GM12878 (cell line): ENCODE data around the gene MXRA8. TPM values are rescaled to one million over a fixed set of nuclear protein-coding genes. Genes with fewer than 3 reads are reported as not detected.
A peak's percentile ranks its signal among the peaks of the same experiment; 100 is the strongest.

Experiments used
- ATAC-seq: fragments of 200-7000 bp; cut with Tn5 transposase; 3 replicates; pipeline ENCODE4 v1.9.1; 2020; ENCODE audit warnings: mild to moderate bottlenecking, moderate library complexity
- BruUV-seq: library from RNA; stranded (reverse); fragments of 400-500 nt; replicated peaks from 2 replicates; lab custom pipeline; 2021; lab: Mats Ljungman, UMichigan
- CTCF ChIA-PET: fragments of 300-600 bp; sonication (Branson Sonifier 250); formaldehyde crosslinking; extraction: SDS; loops from one replicate; lab custom pipeline; 2021; ENCODE audit warnings: inconsistent platforms; lab: Yijun Ruan, JAX
- POLR2A ChIA-PET: fragments of 350-600 bp; formaldehyde crosslinking; extraction: SDS; loops from one replicate; lab custom pipeline; 2021; ENCODE audit warnings: inconsistent platforms; lab: Charles Lee
- RAD21 ChIA-PET: fragments of 300-600 bp; sonication (Branson Sonifier 250); formaldehyde crosslinking; loops from one replicate; lab custom pipeline; 2023; ENCODE audit warnings: antibody characterized with exemption; ENCODE audit not compliant: unreplicated experiment; lab: Charles Lee
- SMC1A ChIA-PET: fragments of 300-600 bp; sonication (Branson Sonifier 250); formaldehyde crosslinking; loops from one replicate; lab custom pipeline; 2023; ENCODE audit not compliant: unreplicated experiment, uncharacterized antibody; lab: Charles Lee
- DNase-seq: peaks from one replicate; pipeline ENCODE4 v3.0.0-alpha.2; 2011; ENCODE audit warnings: low read depth, low spot score
- FAIRE-seq: peaks from 3 replicates; lab custom pipeline; 2011; peaks lifted over from hg19 to GRCh38; lab: Jason Lieb, UNC
- H2AFZ ChIP-seq: 2 replicates; pipeline ENCODE4 v1.6.0; 2011; ENCODE audit warnings: low read depth, low read length, control low read depth; ENCODE audit not compliant: control insufficient read depth
- H3K27ac ChIP-seq: 2 replicates; pipeline ENCODE4 v1.5.1; 2011; ENCODE audit warnings: control low read depth; ENCODE audit not compliant: control insufficient read depth, insufficient read depth
- H3K27me3 ChIP-seq, 2 experiments: replicated peaks in 1 of 2; 2 replicates each; pipeline versions ENCODE4 v1.6.0 to v1.6.1; 2011; ENCODE audit warnings: low read length in 1 of 2; ENCODE audit not compliant: control insufficient read depth in 2 of 2, insufficient read depth in 2 of 2
- H3K36me3 ChIP-seq, 2 experiments: 2 replicates each; pipeline ENCODE4 v1.5.1; 2011; ENCODE audit warnings: low read length in 1 of 2; ENCODE audit not compliant: control insufficient read depth in 2 of 2, insufficient read depth in 2 of 2
- H3K4me1 ChIP-seq: 2 replicates; pipeline ENCODE4 v1.6.1; 2011; ENCODE audit warnings: mild to moderate bottlenecking, low read length, moderate library complexity, mixed read lengths; ENCODE audit not compliant: control insufficient read depth, insufficient read depth
- H3K4me2 ChIP-seq: 2 replicates; pipeline ENCODE4 v1.6.0; 2011; ENCODE audit warnings: control low read depth; ENCODE audit not compliant: control insufficient read depth, insufficient read depth
- H3K4me3 ChIP-seq: fragments of 200-600 bp; sonication (generic); 2 replicates; pipeline ENCODE4 v1.5.1; 2016
- H3K79me2 ChIP-seq: 2 replicates; pipeline ENCODE4 v1.6.0; 2011; ENCODE audit warnings: low read length; ENCODE audit not compliant: control insufficient read depth, insufficient read depth
- H3K9ac ChIP-seq: 2 replicates; pipeline ENCODE4 v1.8.0; 2011; ENCODE audit warnings: low read length, control low read depth, mixed read lengths; ENCODE audit not compliant: control insufficient read depth, insufficient read depth
- H3K9me3 ChIP-seq: replicated peaks from 3 replicates; pipeline ENCODE4 v1.5.1; 2011; ENCODE audit warnings: mild to moderate bottlenecking, low read length; ENCODE audit not compliant: control insufficient read depth, insufficient read depth
- H4K20me1 ChIP-seq: 2 replicates; pipeline ENCODE4 v1.6.0; 2011; ENCODE audit not compliant: control insufficient read depth, insufficient read depth
- BCL11A ChIP-seq: IDR thresholded peaks from 2 replicates; pipeline ENCODE4 v1.6.1; 2011; ENCODE audit warnings: low read depth, low read length
- CHD2 ChIP-seq: IDR thresholded peaks from 2 replicates; pipeline ENCODE4 v1.6.1; 2011; ENCODE audit warnings: low read depth, low read length, improper control_type of control experiment, borderline replicate concordance
- GATAD2B ChIP-seq: fragments of 450-650 bp; conservative IDR thresholded peaks from 2 replicates; pipeline ENCODE4 v1.6.1; 2017; ENCODE audit warnings: low read depth, mild to moderate bottlenecking, moderate library complexity
- HDAC6 ChIP-seq: fragments of 200-600 bp; sonication (generic); IDR thresholded peaks from one replicate; pipeline ENCODE4 v1.8.0; 2017; ENCODE audit warnings: antibody characterized with exemption; ENCODE audit not compliant: unreplicated experiment
- IRF4 ChIP-seq: IDR thresholded peaks from 2 replicates; pipeline ENCODE4 v1.6.1; 2011; ENCODE audit warnings: low read depth, low read length
- MXI1 ChIP-seq: fragments of 150-350 bp; IDR thresholded peaks from 2 replicates; pipeline ENCODE4 v1.6.1; 2011; ENCODE audit warnings: low read depth, mild to moderate bottlenecking, inconsistent platforms, low read length, improper control_type of control experiment
- NR2C2 ChIP-seq: IDR thresholded peaks from 2 replicates; pipeline ENCODE4 v1.6.1; 2011; ENCODE audit warnings: borderline replicate concordance, low read depth; ENCODE audit not compliant: control insufficient read depth, insufficient read length
- RELA ChIP-seq: fragments of 450-650 bp; IDR thresholded peaks from 2 replicates; pipeline ENCODE4 v1.8.0; 2014; ENCODE audit warnings: borderline replicate concordance; ENCODE audit not compliant: partially characterized antibody
- SMAD1 ChIP-seq: fragments of 450-650 bp; IDR thresholded peaks from 2 replicates; pipeline ENCODE4 v1.6.1; 2018; ENCODE audit warnings: mild to moderate bottlenecking, low read depth; ENCODE audit not compliant: partially characterized antibody
- WGBS: methylation state at CpG from one replicate; pipeline ENCODE4 v1.1.6; 2016; ENCODE audit warnings: low lambda C conversion rate; ENCODE audit not compliant: insufficient replicate concordance, insufficient coverage; ENCODE audit errors: missing lambda C conversion rate; 5-methylcytosine and 5-hydroxymethylcytosine counted together
- in situ Hi-C: fragments of 300-500 bp; cut with MboI; formaldehyde crosslinking; loops from 9 replicates; pipeline ENCODE4 v1.14.3; 2018; ENCODE audit warnings: mixed read lengths
- intact Hi-C: fragments of 100-400 bp; cut with micrococcal nuclease; formaldehyde crosslinking; loops from one replicate; pipeline ENCODE4 v1.14.2; 2022; ENCODE audit not compliant: unreplicated experiment
- polyA plus RNA-seq, 11 experiments: library from polyadenylated mRNA; depleted of rRNA in 4 of 11; unstranded in 6 of 11; stranded (reverse) in 5 of 11; fragments of >200 nt; fragmentation: Nextera tagmentation in 4 of 11; fragmentation: Illumina TruSeq in 1 of 11; extraction: Ambion mirVana in 4 of 11; extraction: Trizol in 1 of 11; gene quantifications; 1 replicate in 1 of 11; 2 replicates in 10 of 11; pipeline versions ENCODE4 v1.2.1 to v1.2.3, GENCODE V29; 2011 to 2016; ENCODE audit warnings: inconsistent platforms in 2 of 11, missing spikeins in 2 of 11, low read depth in 1 of 11
- total RNA-seq, 4 experiments: library from RNA; depleted of rRNA in 3 of 4; stranded (reverse); fragments of >200 nt in 3 of 4; fragmentation: Illumina TruSeq in 1 of 4; extraction: Trizol in 1 of 4; gene quantifications; 2 replicates each; pipeline versions ENCODE4 v1.2.1 to v1.2.3, GENCODE V29; 2013 to 2021
- TF ChIP-seq, protein P1 (sequence below): fragments of 450-650 bp; formaldehyde crosslinking; IDR thresholded peaks from 2 replicates; pipeline ENCODE4 v1.4.0; 2020; ENCODE audit warnings: mild to moderate bottlenecking, moderate library complexity
- TF ChIP-seq, protein P2 (sequence below): IDR thresholded peaks from 2 replicates; pipeline ENCODE4 v1.6.1; 2012; ENCODE audit warnings: low read depth, low read length, improper control_type of control experiment
- TF ChIP-seq, protein P3 (sequence below): fragments of 450-650 bp; IDR thresholded peaks from 2 replicates; pipeline ENCODE4 v1.6.1; 2018; ENCODE audit warnings: borderline replicate concordance, mild to moderate bottlenecking; ENCODE audit not compliant: partially characterized antibody

Gene MXRA8
- total and polyA plus RNA-seq, 10 of the 15 experiments (the other 5 are each of a cell fraction or from before 2014, with no cell fraction given), result 0.11 to 0.54 (median 0.21) TPM; not detected in 6

DNA sequence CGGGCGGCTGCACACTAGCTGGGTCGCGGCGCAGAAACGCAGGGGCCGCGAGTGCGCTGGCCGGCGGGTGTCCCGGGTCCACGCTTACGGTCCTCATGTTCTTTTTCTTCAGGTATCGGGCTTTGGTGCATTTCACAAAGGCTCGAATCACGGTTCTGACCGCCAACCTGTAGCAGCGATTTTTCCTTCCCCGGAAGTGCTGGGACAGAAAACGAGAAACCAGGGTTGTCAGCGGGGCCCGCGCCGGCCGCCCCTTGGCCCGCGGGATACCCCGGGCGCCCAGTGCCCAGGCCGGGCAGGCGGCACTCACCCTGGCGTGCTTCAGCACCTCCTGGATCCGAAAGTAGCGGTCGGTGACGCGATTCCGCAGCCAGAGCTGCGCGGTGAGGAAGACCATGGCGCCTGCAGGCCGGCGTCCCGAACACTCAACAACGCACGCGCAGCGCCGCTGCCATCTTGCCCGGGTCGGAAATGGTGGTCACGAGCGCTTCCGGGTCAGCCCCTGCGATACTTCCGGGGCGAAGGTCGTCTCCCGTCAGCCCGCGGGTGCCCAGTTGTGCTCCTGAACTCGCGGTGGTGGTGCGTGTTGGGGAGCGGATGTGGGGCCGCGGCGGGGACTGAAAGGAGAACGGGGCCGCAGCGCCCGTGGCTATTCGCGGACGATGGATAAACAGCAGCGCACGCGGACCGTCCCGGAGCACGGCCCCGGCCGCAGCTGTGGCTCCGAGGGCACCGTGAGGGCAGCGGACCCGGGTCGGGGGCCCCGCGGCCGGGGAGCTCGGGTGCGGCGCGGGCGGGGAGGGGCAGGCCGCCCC, 48.7 kb upstream of the MXRA8 start, which contains the start of gene MRPL20:
MRPL20 (minus strand) TSS at position 473 of the 815 bp plus-strand sequence; CDS start at position 397, 76 bp downstream.
- in situ Hi-C loops (no loop called here), intact Hi-C loops (loop anchor here (2.0 kb wide), 1 partner anchor 34 kb away; no protein-coding TSS in a partner anchor)
- ChIA-PET POLR2A (interaction anchor here (1.0 to 2.7 kb wide), 4 partner anchors 8 to 32 kb away, joined by 3 to 15 read pairs (median 6); partner anchors contain the start of genes ANKRD65, AURKAIP1 and CCNL2), CTCF (interaction anchor here (0.8 to 2.3 kb wide), 8 partner anchors 8 to 99 kb away, joined by 3 to 7 read pairs (median 4); partner anchors contain the start of genes AURKAIP1 and CCNL2), SMC1A (interaction anchor here (0.8 to 1.3 kb wide), 5 partner anchors 31 to 97 kb away, joined by 3 to 5 read pairs (median 3); partner anchors contain the start of gene AURKAIP1), RAD21 (interaction anchor here (1.2 to 1.6 kb wide), 4 partner anchors 30 to 35 kb away, joined by 3 to 8 read pairs (median 6); no protein-coding TSS in a partner anchor)
- Histone ChIP-seq H2AFZ (peak within 1 kb of the TSS; percentile 75), H3K9me3 (peaks cover 8% of the 10 kb centered on the region), H4K20me1 (no peaks in the 10 kb centered on the region), H3K4me3 (peak within 1 kb of the TSS; percentile 98), H3K4me2 (peak within 1 kb of the TSS; percentile 79), H3K9ac (peak within 1 kb of the TSS; percentile 97), H3K27me3 (no peaks in the 10 kb centered on the region), H3K27ac (peak within 1 kb of the TSS; percentile 93), H3K4me1 (peaks cover 16% of the 10 kb centered on the region), H3K79me2 (peaks cover 51% of the 10 kb centered on the region), H3K36me3 (peaks cover 5 to 14% of the 10 kb centered on the region in 2 experiments)
- DNase-seq, result peak; percentile 66
- BruUV-seq, result no TSS peak
- WGBS, result 1% methylated on average over 80 of the region's 98 CpGs
- peak; percentile 98 for FAIRE-seq
- peak; percentile 96 for ATAC-seq
- TF ChIP-seq, protein P1, sequence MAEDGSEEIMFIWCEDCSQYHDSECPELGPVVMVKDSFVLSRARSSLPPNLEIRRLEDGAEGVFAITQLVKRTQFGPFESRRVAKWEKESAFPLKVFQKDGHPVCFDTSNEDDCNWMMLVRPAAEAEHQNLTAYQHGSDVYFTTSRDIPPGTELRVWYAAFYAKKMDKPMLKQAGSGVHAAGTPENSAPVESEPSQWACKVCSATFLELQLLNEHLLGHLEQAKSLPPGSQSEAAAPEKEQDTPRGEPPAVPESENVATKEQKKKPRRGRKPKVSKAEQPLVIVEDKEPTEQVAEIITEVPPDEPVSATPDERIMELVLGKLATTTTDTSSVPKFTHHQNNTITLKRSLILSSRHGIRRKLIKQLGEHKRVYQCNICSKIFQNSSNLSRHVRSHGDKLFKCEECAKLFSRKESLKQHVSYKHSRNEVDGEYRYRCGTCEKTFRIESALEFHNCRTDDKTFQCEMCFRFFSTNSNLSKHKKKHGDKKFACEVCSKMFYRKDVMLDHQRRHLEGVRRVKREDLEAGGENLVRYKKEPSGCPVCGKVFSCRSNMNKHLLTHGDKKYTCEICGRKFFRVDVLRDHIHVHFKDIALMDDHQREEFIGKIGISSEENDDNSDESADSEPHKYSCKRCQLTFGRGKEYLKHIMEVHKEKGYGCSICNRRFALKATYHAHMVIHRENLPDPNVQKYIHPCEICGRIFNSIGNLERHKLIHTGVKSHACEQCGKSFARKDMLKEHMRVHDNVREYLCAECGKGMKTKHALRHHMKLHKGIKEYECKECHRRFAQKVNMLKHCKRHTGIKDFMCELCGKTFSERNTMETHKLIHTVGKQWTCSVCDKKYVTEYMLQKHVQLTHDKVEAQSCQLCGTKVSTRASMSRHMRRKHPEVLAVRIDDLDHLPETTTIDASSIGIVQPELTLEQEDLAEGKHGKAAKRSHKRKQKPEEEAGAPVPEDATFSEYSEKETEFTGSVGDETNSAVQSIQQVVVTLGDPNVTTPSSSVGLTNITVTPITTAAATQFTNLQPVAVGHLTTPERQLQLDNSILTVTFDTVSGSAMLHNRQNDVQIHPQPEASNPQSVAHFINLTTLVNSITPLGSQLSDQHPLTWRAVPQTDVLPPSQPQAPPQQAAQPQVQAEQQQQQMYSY (CRISPR knock-in tag), result no peak
- TF ChIP-seq, protein P2, sequence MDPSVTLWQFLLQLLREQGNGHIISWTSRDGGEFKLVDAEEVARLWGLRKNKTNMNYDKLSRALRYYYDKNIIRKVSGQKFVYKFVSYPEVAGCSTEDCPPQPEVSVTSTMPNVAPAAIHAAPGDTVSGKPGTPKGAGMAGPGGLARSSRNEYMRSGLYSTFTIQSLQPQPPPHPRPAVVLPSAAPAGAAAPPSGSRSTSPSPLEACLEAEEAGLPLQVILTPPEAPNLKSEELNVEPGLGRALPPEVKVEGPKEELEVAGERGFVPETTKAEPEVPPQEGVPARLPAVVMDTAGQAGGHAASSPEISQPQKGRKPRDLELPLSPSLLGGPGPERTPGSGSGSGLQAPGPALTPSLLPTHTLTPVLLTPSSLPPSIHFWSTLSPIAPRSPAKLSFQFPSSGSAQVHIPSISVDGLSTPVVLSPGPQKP, result peak; percentile 79
- TF ChIP-seq, protein P3, sequence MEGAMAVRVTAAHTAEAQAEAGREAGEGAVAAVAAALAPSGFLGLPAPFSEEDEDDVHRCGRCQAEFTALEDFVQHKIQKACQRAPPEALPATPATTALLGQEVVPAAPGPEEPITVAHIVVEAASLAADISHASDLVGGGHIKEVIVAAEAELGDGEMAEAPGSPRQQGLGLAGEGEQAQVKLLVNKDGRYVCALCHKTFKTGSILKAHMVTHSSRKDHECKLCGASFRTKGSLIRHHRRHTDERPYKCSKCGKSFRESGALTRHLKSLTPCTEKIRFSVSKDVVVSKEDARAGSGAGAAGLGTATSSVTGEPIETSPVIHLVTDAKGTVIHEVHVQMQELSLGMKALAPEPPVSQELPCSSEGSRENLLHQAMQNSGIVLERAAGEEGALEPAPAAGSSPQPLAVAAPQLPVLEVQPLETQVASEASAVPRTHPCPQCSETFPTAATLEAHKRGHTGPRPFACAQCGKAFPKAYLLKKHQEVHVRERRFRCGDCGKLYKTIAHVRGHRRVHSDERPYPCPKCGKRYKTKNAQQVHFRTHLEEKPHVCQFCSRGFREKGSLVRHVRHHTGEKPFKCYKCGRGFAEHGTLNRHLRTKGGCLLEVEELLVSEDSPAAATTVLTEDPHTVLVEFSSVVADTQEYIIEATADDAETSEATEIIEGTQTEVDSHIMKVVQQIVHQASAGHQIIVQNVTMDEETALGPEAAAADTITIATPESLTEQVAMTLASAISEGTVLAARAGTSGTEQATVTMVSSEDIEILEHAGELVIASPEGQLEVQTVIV, result peak; percentile 49
- TF ChIP-seq IRF4, result no peak
- peak; percentile 90 for TF ChIP-seq CHD2
- TF ChIP-seq NR2C2, result peak; percentile 99
- no peak for TF ChIP-seq BCL11A
- TF ChIP-seq HDAC6, result no peak
- no peak for TF ChIP-seq SMAD1
- peak; percentile 94 for TF ChIP-seq MXI1
- TF ChIP-seq GATAD2B, result peak; percentile 76
- peak; percentile 18 for TF ChIP-seq RELA
